ENCODE data around the gene CLBA1.

DNA sequence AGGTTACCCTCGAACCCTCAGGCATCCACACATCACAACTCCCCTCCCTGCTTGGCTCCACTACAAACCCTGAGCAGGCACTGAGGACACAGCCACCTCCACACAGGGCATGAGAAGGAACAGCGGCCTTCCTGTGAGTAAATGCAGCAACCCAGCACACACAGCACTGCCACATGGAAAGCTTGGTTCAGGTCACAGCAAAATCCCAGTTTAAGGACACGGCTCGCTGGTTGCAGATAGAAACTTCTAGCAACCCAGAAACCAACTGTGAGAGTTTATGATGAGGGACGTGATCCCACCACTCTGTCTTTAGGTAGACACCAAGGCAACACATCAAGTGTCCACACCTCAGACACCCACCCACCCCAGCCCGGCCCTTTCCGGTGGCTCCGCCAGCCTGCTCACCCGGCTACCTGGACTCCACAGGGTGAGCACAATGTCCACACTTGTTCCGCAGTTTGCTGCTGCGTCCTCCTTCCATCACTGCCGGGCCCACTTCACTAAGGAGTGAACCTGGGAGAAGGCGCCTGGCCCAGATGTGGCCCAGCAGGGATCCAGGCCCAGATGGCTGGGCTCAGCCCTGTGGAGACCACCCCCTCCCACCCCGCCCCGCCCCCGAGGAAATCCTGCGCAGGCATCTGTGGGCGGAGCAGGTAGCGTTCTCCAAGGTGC lies 22.1 kb downstream of the CLBA1 start:
- TF ChIP-seq, protein P1, sequence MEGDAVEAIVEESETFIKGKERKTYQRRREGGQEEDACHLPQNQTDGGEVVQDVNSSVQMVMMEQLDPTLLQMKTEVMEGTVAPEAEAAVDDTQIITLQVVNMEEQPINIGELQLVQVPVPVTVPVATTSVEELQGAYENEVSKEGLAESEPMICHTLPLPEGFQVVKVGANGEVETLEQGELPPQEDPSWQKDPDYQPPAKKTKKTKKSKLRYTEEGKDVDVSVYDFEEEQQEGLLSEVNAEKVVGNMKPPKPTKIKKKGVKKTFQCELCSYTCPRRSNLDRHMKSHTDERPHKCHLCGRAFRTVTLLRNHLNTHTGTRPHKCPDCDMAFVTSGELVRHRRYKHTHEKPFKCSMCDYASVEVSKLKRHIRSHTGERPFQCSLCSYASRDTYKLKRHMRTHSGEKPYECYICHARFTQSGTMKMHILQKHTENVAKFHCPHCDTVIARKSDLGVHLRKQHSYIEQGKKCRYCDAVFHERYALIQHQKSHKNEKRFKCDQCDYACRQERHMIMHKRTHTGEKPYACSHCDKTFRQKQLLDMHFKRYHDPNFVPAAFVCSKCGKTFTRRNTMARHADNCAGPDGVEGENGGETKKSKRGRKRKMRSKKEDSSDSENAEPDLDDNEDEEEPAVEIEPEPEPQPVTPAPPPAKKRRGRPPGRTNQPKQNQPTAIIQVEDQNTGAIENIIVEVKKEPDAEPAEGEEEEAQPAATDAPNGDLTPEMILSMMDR (conservative IDR thresholded peaks at IDR 0.05 in 1 of 2, IDR thresholded peaks at IDR 0.05 in 1 of 2; ENCODE audit: extremely low read depth in 1 of 2, insufficient read depth in 1 of 2, low read depth in 1 of 2, low read length in 2 of 2) = no peak
- TF ChIP-seq EZH2 (IDR thresholded peaks at IDR 0.05; ENCODE audit: borderline replicate concordance, low read length) = no peak

Data from mammary epithelial cell (primary cell).